SK-N-SH (cell line): ENCODE measurements around the gene PRKN.

Source experiments
- ELF1 ChIP-seq: IDR thresholded peaks from 2 replicates; pipeline ENCODE4 v1.4.0; 2012
- EZH2phosphoT487 ChIP-seq: fragments of 200-600 bp; sonication (generic); IDR thresholded peaks from 2 replicates; pipeline ENCODE4 v1.6.1; 2017; ENCODE audit warnings: low read depth, mixed run types, mild to moderate bottlenecking, antibody characterized with exemption, moderate library complexity, borderline replicate concordance
- GABPA ChIP-seq: IDR thresholded peaks from 2 replicates; pipeline ENCODE4 v1.4.0; 2012; ENCODE audit warnings: low read depth, mild to moderate bottlenecking
- MXI1 ChIP-seq: IDR thresholded peaks from 2 replicates; pipeline ENCODE4 v1.6.1; 2012; ENCODE audit warnings: mild to moderate bottlenecking, low read depth, low read length, improper control_type of control experiment
- NFIC ChIP-seq: IDR thresholded peaks from 2 replicates; pipeline ENCODE4 v1.4.0; 2012; ENCODE audit warnings: borderline replicate concordance
- POLR2AphosphoS5 ChIP-seq: IDR thresholded peaks from 2 replicates; pipeline ENCODE4 v1.6.1; 2012; ENCODE audit warnings: low read depth, low read length
- TAF1 ChIP-seq: IDR thresholded peaks from 2 replicates; pipeline ENCODE4 v1.6.1; 2012; ENCODE audit warnings: low read depth, mild to moderate bottlenecking, low read length, moderate library complexity, borderline replicate concordance
- YY1 ChIP-seq: IDR thresholded peaks from 2 replicates; pipeline ENCODE4 v1.4.0; 2012; ENCODE audit warnings: low read depth, mild to moderate bottlenecking
- TF ChIP-seq, protein P1 (sequence below): IDR thresholded peaks from 2 replicates; pipeline ENCODE4 v1.6.1; 2012; ENCODE audit warnings: mild to moderate bottlenecking, low read depth, low read length, moderate library complexity
- TF ChIP-seq, protein P2 (sequence below): fragments of 200-600 bp; sonication (generic); IDR thresholded peaks from 2 replicates; pipeline ENCODE4 v1.6.1; 2017; ENCODE audit warnings: antibody characterized with exemption, mild to moderate bottlenecking, moderate library complexity
- TF ChIP-seq, protein P3 (sequence below): fragments of 150-350 bp; IDR thresholded peaks from 2 replicates; pipeline ENCODE4 v1.6.1; 2017; ENCODE audit warnings: antibody characterized with exemption, low read length, low read depth, borderline replicate concordance
- TF ChIP-seq, protein P4 (sequence below): IDR thresholded peaks from 2 replicates; pipeline ENCODE4; 2012

DNA sequence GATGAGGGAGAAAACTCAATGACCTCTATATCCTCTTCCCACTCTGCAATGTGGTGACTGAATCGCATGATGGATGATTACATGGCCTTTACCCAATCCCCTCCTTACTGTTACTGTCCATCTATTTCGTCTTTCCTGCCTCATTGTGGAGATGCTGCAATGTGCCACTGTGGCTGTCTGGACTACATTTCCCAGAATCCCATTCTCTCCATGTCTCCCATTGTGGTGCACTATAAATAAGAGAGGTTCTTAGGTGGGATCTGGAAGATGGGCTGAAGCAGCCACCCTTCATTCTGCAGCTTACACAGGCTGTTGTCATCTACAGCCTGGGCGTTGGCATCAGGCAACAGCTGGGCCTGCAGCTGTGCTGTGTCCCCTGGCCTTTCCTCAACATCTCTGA is 233.6 kb downstream of the PRKN start:
- TF ChIP-seq YY1 = no peak
- no peak for TF ChIP-seq POLR2AphosphoS5
- TF ChIP-seq, protein P1, sequence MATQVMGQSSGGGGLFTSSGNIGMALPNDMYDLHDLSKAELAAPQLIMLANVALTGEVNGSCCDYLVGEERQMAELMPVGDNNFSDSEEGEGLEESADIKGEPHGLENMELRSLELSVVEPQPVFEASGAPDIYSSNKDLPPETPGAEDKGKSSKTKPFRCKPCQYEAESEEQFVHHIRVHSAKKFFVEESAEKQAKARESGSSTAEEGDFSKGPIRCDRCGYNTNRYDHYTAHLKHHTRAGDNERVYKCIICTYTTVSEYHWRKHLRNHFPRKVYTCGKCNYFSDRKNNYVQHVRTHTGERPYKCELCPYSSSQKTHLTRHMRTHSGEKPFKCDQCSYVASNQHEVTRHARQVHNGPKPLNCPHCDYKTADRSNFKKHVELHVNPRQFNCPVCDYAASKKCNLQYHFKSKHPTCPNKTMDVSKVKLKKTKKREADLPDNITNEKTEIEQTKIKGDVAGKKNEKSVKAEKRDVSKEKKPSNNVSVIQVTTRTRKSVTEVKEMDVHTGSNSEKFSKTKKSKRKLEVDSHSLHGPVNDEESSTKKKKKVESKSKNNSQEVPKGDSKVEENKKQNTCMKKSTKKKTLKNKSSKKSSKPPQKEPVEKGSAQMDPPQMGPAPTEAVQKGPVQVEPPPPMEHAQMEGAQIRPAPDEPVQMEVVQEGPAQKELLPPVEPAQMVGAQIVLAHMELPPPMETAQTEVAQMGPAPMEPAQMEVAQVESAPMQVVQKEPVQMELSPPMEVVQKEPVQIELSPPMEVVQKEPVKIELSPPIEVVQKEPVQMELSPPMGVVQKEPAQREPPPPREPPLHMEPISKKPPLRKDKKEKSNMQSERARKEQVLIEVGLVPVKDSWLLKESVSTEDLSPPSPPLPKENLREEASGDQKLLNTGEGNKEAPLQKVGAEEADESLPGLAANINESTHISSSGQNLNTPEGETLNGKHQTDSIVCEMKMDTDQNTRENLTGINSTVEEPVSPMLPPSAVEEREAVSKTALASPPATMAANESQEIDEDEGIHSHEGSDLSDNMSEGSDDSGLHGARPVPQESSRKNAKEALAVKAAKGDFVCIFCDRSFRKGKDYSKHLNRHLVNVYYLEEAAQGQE = no peak
- TF ChIP-seq, protein P2, sequence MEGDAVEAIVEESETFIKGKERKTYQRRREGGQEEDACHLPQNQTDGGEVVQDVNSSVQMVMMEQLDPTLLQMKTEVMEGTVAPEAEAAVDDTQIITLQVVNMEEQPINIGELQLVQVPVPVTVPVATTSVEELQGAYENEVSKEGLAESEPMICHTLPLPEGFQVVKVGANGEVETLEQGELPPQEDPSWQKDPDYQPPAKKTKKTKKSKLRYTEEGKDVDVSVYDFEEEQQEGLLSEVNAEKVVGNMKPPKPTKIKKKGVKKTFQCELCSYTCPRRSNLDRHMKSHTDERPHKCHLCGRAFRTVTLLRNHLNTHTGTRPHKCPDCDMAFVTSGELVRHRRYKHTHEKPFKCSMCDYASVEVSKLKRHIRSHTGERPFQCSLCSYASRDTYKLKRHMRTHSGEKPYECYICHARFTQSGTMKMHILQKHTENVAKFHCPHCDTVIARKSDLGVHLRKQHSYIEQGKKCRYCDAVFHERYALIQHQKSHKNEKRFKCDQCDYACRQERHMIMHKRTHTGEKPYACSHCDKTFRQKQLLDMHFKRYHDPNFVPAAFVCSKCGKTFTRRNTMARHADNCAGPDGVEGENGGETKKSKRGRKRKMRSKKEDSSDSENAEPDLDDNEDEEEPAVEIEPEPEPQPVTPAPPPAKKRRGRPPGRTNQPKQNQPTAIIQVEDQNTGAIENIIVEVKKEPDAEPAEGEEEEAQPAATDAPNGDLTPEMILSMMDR = no peak
- no peak for TF ChIP-seq TAF1
- no peak for TF ChIP-seq EZH2phosphoT487
- TF ChIP-seq, protein P3, sequence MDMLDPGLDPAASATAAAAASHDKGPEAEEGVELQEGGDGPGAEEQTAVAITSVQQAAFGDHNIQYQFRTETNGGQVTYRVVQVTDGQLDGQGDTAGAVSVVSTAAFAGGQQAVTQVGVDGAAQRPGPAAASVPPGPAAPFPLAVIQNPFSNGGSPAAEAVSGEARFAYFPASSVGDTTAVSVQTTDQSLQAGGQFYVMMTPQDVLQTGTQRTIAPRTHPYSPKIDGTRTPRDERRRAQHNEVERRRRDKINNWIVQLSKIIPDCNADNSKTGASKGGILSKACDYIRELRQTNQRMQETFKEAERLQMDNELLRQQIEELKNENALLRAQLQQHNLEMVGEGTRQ = no peak
- no peak for TF ChIP-seq GABPA
- no peak for TF ChIP-seq NFIC
- TF ChIP-seq MXI1 = no peak
- TF ChIP-seq, protein P4, sequence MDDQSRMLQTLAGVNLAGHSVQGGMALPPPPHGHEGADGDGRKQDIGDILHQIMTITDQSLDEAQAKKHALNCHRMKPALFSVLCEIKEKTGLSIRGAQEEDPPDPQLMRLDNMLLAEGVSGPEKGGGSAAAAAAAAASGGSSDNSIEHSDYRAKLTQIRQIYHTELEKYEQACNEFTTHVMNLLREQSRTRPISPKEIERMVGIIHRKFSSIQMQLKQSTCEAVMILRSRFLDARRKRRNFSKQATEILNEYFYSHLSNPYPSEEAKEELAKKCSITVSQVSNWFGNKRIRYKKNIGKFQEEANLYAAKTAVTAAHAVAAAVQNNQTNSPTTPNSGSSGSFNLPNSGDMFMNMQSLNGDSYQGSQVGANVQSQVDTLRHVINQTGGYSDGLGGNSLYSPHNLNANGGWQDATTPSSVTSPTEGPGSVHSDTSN = no peak
- TF ChIP-seq ELF1 = no peak
